NCI-H226 (cell line): ENCODE measurements around the gene FASTKD2.
A peak's percentile ranks its signal among the peaks of the same experiment; 100 is the strongest.
"Not testable (repeated sequence)": the region's sequence is repeated elsewhere in the genome, so short reads cannot be mapped to it uniquely, and the experiment has no call there.

Experiments used
- DNase-seq: peaks from one replicate; pipeline ENCODE4 v3.0.0-alpha.2; 2015

Gene FASTKD2

GRCh38 chr2:206792645-206793044 is 27.2 kb downstream of the FASTKD2 start:
- no peak for DNase-seq

GRCh38 chr2:206797376-206797775 is 32.0 kb downstream of the FASTKD2 start:
- no peak for DNase-seq

- DNase-seq: no peak
Measured at GRCh38 chr2:206798000-206798399, 32.6 kb downstream of the FASTKD2 start.

- DNase-seq: no peak
Measured at GRCh38 chr2:206799083-206799482, 33.7 kb downstream of the FASTKD2 start.

- peak; percentile 4 for DNase-seq
Measured at GRCh38 chr2:206800506-206801417, 35.4 kb downstream of the FASTKD2 start.

- no peak for DNase-seq
Measured at GRCh38 chr2:206801418-206802189, 36.2 kb downstream of the FASTKD2 start.

GRCh38 chr2:206802654-206803514 is 37.5 kb downstream of the FASTKD2 start:
- no peak for DNase-seq

- no peak for DNase-seq
Measured at GRCh38 chr2:206804326-206804725, 38.9 kb downstream of the FASTKD2 start.

- no peak for DNase-seq
Measured at GRCh38 chr2:206805887-206806607, 40.6 kb downstream of the FASTKD2 start.

GRCh38 chr2:206807624-206808023 is 42.2 kb downstream of the FASTKD2 start:
- DNase-seq: not testable (repeated sequence)

- not testable (repeated sequence) for DNase-seq
Measured at GRCh38 chr2:206812471-206812870, 47.1 kb downstream of the FASTKD2 start.

- no peak for DNase-seq
Measured at GRCh38 chr2:206814498-206814897, 49.1 kb downstream of the FASTKD2 start.

- DNase-seq: no peak
Measured at GRCh38 chr2:206820807-206821206, 55.4 kb downstream of the FASTKD2 start.

GRCh38 chr2:206823178-206823577 is 57.8 kb downstream of the FASTKD2 start:
- DNase-seq: no peak

GRCh38 chr2:206824087-206824618 is 58.7 kb downstream of the FASTKD2 start:
- DNase-seq: no peak

- DNase-seq: no peak
Measured at GRCh38 chr2:206824993-206825392, 59.6 kb downstream of the FASTKD2 start.

GRCh38 chr2:206831442-206831995 is 66.1 kb downstream of the FASTKD2 start:
- DNase-seq: no peak

GRCh38 chr2:206832873-206833272 is 67.5 kb downstream of the FASTKD2 start:
- no peak for DNase-seq

- DNase-seq: no peak
Measured at GRCh38 chr2:206833291-206833690, 67.9 kb downstream of the FASTKD2 start.

- DNase-seq: peak; percentile 24
Measured at GRCh38 chr2:206836722-206837121, 71.3 kb downstream of the FASTKD2 start.

GRCh38 chr2:206837775-206838174 is 72.4 kb downstream of the FASTKD2 start:
- DNase-seq: no peak

GRCh38 chr2:206838690-206839089 is 73.3 kb downstream of the FASTKD2 start:
- DNase-seq: no peak
